Testis (tissue), 3 donors: ENCODE data around the gene LDLRAD4. TPM values are rescaled to one million over a fixed set of nuclear protein-coding genes. Genes with fewer than 3 reads are reported as not detected.

ENCODE experiments used
- DNase-seq: peaks from one replicate; pipeline ENCODE4 v3.0.0-alpha.2; 2019
- H3K27ac ChIP-seq, 2 donors: fragments of 200-600 bp; sonication (generic); one replicate each; pipeline ENCODE4 v1.5.1; 2019
- H3K27me3 ChIP-seq: fragments of 200-600 bp; sonication (generic); one replicate; pipeline ENCODE4 v1.5.1; 2019
- H3K36me3 ChIP-seq: fragments of 200-600 bp; sonication (generic); one replicate; pipeline ENCODE4 v1.5.1; 2017; ENCODE audit warnings: low read depth; ENCODE audit errors: missing control alignments
- H3K4me1 ChIP-seq: fragments of 200-600 bp; sonication (generic); one replicate; pipeline ENCODE4 v1.5.1; 2019
- H3K4me3 ChIP-seq, 2 donors: fragments of 200-600 bp; sonication (generic); one replicate each; pipeline ENCODE4 v1.5.1; 2017 to 2019
- H3K9me3 ChIP-seq: fragments of 200-600 bp; sonication (generic); one replicate; pipeline ENCODE4 v1.5.1; 2017
- CTCF ChIP-seq, 3 experiments: fragments of 450-650 bp in 2 of 3; fragments of 200-600 bp in 1 of 3; sonication (generic) in 1 of 3; IDR thresholded peaks; one replicate each; pipeline ENCODE4 v1.5.1; 2016 to 2019; ENCODE audit warnings: antibody characterized with exemption in 3 of 3, mild to moderate bottlenecking in 2 of 3, moderate library complexity in 1 of 3
- POLR2A ChIP-seq: fragments of 450-650 bp; IDR thresholded peaks from one replicate; pipeline ENCODE4 v1.6.1; 2017; ENCODE audit warnings: antibody characterized with exemption, mild to moderate bottlenecking, moderate library complexity
- WGBS, 2 donors: methylation state at CpG; one replicate each; pipeline ENCODE4 v1.1.5; 2018; 5-methylcytosine and 5-hydroxymethylcytosine counted together
- intact Hi-C: fragments of 100-400 bp; cut with DNase I; formaldehyde crosslinking; loops from one replicate; pipeline ENCODE4 v1.15.1; 2023; ENCODE audit warnings: low total_unique reads
- microRNA-seq, 2 donors: library from miRNA; unstranded; fragments of <30 nt; microRNA quantifications; one replicate each; pipeline ENCODE4, GENCODE V29; 2016; ENCODE audit warnings: borderline number of aligned reads in 2 of 2, borderline replicate concordance in 1 of 2
- polyA plus RNA-seq: library from polyadenylated mRNA; stranded (reverse); fragments of 350-450 nt; fragmentation: Illumina TruSeq; extraction: RNeasy Lipid Tissue Mini Kit (QIAGEN cat#74804); gene quantifications from one replicate; pipeline ENCODE4 v1.2.3, GENCODE V29; 2014; ENCODE audit warnings: low read depth, low replicate concordance; ENCODE audit not compliant: insufficient read depth
- small RNA-seq, 2 donors: library from RNA; depleted of rRNA; stranded (forward); fragments of <200 nt; gene quantifications; one replicate each; pipeline ENCODE3, GENCODE V24; 2016
- total RNA-seq, 2 donors: library from RNA; depleted of rRNA; stranded (reverse); fragments of >200 nt; gene quantifications; one replicate each; pipeline ENCODE4 v1.2.3, GENCODE V29; 2016

LDLRAD4 gene
- total and polyA plus RNA-seq, 3 donors from 2014 or later = 22.0 to 42.2 (median 25.9) TPM

DNA sequence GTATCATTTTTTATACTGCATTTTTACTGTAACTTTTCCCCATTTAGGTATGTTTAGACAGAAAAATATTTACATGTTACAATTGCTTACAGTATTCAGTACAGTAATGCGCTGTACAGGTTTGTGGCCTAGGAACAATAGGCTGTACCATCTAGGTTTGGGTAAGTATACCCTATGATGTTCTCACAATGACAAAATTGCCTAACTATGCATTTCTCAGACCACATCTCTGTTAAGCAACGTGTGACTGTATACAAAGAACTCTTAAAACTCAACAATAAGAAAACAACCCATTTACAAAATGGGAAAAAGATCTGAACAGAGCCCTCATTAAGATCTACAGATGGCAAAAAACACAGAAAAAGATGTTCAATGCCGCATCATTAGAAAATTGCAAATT, 478.4 kb downstream of the LDLRAD4 start:
- TF ChIP-seq CTCF (IDR thresholded peaks at IDR 0.05) = no peak
- TF ChIP-seq POLR2A = no peak
- H3K4me3 ChIP-seq = no peak overlapping the region
- no peaks in the 10 kb centered on the region for H3K4me1 ChIP-seq
- DNase-seq = no peak
- no peaks in the 10 kb centered on the region for H3K9me3 ChIP-seq
- H3K27me3 ChIP-seq = no peaks in the 10 kb centered on the region
- 88 to 96% methylated on average over 3 of the region's 3 CpGs for WGBS, 2 donors
- H3K36me3 ChIP-seq = no peaks in the 10 kb centered on the region
- H3K27ac ChIP-seq = no peak overlapping the region
- intact Hi-C loops = no loop called here

DNA sequence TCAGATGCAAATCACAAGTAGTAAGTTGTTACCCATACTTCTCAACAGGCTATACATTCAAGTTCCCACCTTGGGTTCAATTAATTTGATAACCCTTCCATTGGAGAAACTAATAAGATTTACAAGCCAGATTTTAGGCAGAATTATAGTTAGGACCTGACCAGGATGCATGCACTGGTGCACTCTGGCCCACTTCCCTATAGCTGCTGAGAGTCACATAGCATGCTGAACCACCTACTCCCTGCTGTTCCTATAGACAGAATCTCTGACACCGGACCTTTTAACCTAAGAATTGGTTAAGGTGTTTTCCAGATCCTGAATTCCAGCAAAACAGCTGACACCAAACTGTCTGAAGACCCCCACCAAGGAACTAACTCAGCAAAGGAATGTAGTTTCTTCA, 481.6 kb downstream of the LDLRAD4 start:
- 94 to 100% methylated on average over 1 of the region's 1 CpG for WGBS, 2 donors
- Histone ChIP-seq H3K4me1 (no peaks in the 10 kb centered on the region), H3K36me3 (no peaks in the 10 kb centered on the region), H3K27ac (no peak overlapping the region), H3K9me3 (no peaks in the 10 kb centered on the region), H3K27me3 (no peaks in the 10 kb centered on the region), H3K4me3 (no peak overlapping the region)
- DNase-seq = no peak
- intact Hi-C loops = no loop called here
- TF ChIP-seq POLR2A (no peak), CTCF (IDR thresholded peaks at IDR 0.05) (no peak)

Small RNAs within 50 kb of the gene (microRNA-seq; reads per million reads assigned to microRNA genes)
- 0 reads per million in 2 donors for gene MIR4526
- 0 reads per million in 2 donors for gene MIR5190

Small RNAs within 50 kb of the gene (small RNA-seq; reads per million reads assigned to genes)
- gene MIR4526 (0 reads per million in 2 donors), gene MIR5190 (0 reads per million in 2 donors)

Other genes starting within 250 kb of the LDLRAD4 start
- gene CEP192, start 227.4 kb upstream of the LDLRAD4 start, total RNA-seq = 10 to 100 TPM; 61.2 to 77.3 TPM
- gene CEP192, start 227.4 kb upstream of the LDLRAD4 start, polyA plus RNA-seq = 34.1 TPM